Esophagus muscularis mucosa (tissue), 4 donors: ENCODE results near the gene OSBPL9. TPM values are rescaled to one million over a fixed set of nuclear protein-coding genes. Genes with fewer than 3 reads are reported as not detected.

Experiments used
- DNase-seq: peaks from one replicate; pipeline ENCODE4 v3.0.0-alpha.2; 2017; ENCODE audit errors: extremely low spot score
- H3K27ac ChIP-seq, 4 donors: fragments of 200-600 bp; sonication (generic); replicated peaks in 1 of 4; 1 replicate in 3 of 4; 2 replicates in 1 of 4; pipeline ENCODE4 v1.5.1; 2016 to 2019; ENCODE audit warnings: mild to moderate bottlenecking in 1 of 4
- H3K27me3 ChIP-seq, 4 donors: fragments of 200-600 bp; sonication (generic); one replicate each; pipeline versions ENCODE4 v1.5.1 to v1.6.0; 2016 to 2019
- H3K36me3 ChIP-seq, 4 donors: fragments of 200-600 bp; sonication (generic); one replicate each; pipeline ENCODE4 v1.5.1; 2016 to 2019
- H3K4me1 ChIP-seq, 4 donors: fragments of 200-600 bp; sonication (generic); one replicate each; pipeline ENCODE4 v1.5.1; 2016 to 2019
- H3K4me3 ChIP-seq, 4 donors: fragments of 200-600 bp; sonication (generic); 1 replicate in 2 of 4; 2 replicates in 2 of 4; pipeline ENCODE4 v1.5.1; 2016 to 2019; ENCODE audit warnings: mild to moderate bottlenecking in 4 of 4, moderate library complexity in 1 of 4
- H3K9me3 ChIP-seq, 4 donors: fragments of 200-600 bp; sonication (generic); 1 replicate in 3 of 4; 2 replicates in 1 of 4; pipeline ENCODE4 v1.5.1; 2016 to 2019
- EP300 ChIP-seq: sonication (generic); formaldehyde crosslinking; IDR thresholded peaks from one replicate; pipeline ENCODE4 v1.6.1; 2017; ENCODE audit warnings: antibody characterized with exemption
- POLR2A ChIP-seq: fragments of 450-650 bp; IDR thresholded peaks from one replicate; pipeline ENCODE4 v1.6.1; 2017; ENCODE audit warnings: antibody characterized with exemption, moderate library complexity, mild to moderate bottlenecking, low read depth
- POLR2AphosphoS5 ChIP-seq, 2 donors: sonication (generic); formaldehyde crosslinking; IDR thresholded peaks; one replicate each; pipeline ENCODE4 v1.6.1; 2017; ENCODE audit warnings: antibody characterized with exemption in 2 of 2
- WGBS: methylation state at CpG from one replicate; pipeline ENCODE4 v1.1.5; 2018; 5-methylcytosine and 5-hydroxymethylcytosine counted together
- intact Hi-C: fragments of 100-400 bp; cut with DNase I; formaldehyde crosslinking; loops from one replicate; pipeline ENCODE4 v1.15.1; 2023
- total RNA-seq, 4 donors: library from RNA; depleted of rRNA; stranded (reverse); fragments of >200 nt; gene quantifications; one replicate each; pipeline versions ENCODE4 v1.1.0 to v1.2.1, GENCODE V29; 2016
- TF ChIP-seq, protein P1 (sequence below), 3 experiments: fragments of 200-600 bp in 2 of 3; fragments of 450-650 bp in 1 of 3; sonication (generic) in 2 of 3; IDR thresholded peaks; one replicate each; pipeline ENCODE4 v1.5.1; 2017 to 2019; ENCODE audit warnings: antibody characterized with exemption in 3 of 3, mild to moderate bottlenecking in 2 of 3, moderate library complexity in 1 of 3

OSBPL9 gene
- total RNA-seq, 4 donors from 2014 or later = 66.8 to 84.5 (median 75.9) TPM

GRCh38 chr1:51570063-51570710 is 46.7 kb upstream of the OSBPL9 start:
- Histone ChIP-seq H3K36me3 (no peaks in the 10 kb centered on the region), H3K4me3 (no peak overlapping the region), H3K4me1 (peaks cover 5 to 13% (median 6%) of the 10 kb centered on the region in 4 donors), H3K9me3 (no peaks in the 10 kb centered on the region), H3K27me3 (no peaks in the 10 kb centered on the region), H3K27ac (no peak overlapping the region)
- intact Hi-C loops = no loop called here
- DNase-seq = no peak
- TF ChIP-seq POLR2A (no peak), EP300 (no peak), POLR2AphosphoS5 (IDR thresholded peaks at IDR 0.05) (no peak)
- TF ChIP-seq, protein P1, sequence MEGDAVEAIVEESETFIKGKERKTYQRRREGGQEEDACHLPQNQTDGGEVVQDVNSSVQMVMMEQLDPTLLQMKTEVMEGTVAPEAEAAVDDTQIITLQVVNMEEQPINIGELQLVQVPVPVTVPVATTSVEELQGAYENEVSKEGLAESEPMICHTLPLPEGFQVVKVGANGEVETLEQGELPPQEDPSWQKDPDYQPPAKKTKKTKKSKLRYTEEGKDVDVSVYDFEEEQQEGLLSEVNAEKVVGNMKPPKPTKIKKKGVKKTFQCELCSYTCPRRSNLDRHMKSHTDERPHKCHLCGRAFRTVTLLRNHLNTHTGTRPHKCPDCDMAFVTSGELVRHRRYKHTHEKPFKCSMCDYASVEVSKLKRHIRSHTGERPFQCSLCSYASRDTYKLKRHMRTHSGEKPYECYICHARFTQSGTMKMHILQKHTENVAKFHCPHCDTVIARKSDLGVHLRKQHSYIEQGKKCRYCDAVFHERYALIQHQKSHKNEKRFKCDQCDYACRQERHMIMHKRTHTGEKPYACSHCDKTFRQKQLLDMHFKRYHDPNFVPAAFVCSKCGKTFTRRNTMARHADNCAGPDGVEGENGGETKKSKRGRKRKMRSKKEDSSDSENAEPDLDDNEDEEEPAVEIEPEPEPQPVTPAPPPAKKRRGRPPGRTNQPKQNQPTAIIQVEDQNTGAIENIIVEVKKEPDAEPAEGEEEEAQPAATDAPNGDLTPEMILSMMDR (IDR thresholded peaks at IDR 0.05) = no peak
- WGBS = 88% methylated on average over 4 of the region's 4 CpGs

DNA sequence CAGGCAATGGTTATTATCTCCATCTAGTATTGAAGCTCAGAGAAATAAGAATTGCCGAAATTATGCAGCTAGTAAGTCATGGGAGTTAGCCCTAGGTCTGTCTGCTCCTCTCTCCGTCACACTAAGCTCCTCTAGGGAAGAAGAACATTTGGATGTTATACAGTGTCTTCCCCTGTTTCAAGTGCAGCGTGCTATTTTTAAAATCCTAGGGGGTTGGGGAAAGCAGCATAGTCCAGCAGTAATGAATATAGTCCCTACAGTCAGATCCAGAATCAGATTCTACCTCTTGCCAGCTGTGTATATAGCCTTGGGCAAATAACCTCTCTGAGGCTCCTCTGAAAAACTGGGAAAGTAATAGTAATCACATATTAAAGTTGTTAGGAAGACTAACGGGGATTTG is 44.5 kb upstream of the OSBPL9 start:
- Histone ChIP-seq H3K36me3 (no peaks in the 10 kb centered on the region), H3K27ac (no peak overlapping the region), H3K27me3 (no peaks in the 10 kb centered on the region), H3K4me1 (peaks cover 5 to 13% (median 6%) of the 10 kb centered on the region in 4 donors), H3K4me3 (no peak overlapping the region), H3K9me3 (no peaks in the 10 kb centered on the region)
- DNase-seq = no peak
- intact Hi-C loops = no loop called here
- TF ChIP-seq, protein P1 (IDR thresholded peaks at IDR 0.05) = no peak
- no peak for TF ChIP-seq POLR2AphosphoS5 (IDR thresholded peaks at IDR 0.05)
- TF ChIP-seq POLR2A = no peak
- TF ChIP-seq EP300 = no peak
- 83% methylated on average over 4 of the region's 4 CpGs for WGBS

GRCh38 chr1:51574796-51575195 is 42.1 kb upstream of the OSBPL9 start:
- Histone ChIP-seq H3K27me3 (no peaks in the 10 kb centered on the region), H3K9me3 (no peaks in the 10 kb centered on the region), H3K4me1 (peaks cover 0 to 2% (median under 1%) of the 10 kb centered on the region in 4 donors), H3K36me3 (no peaks in the 10 kb centered on the region), H3K4me3 (no peak overlapping the region), H3K27ac (no peak overlapping the region)
- TF ChIP-seq POLR2AphosphoS5 (IDR thresholded peaks at IDR 0.05) (no peak), POLR2A (no peak), EP300 (no peak)
- TF ChIP-seq, protein P1 (IDR thresholded peaks at IDR 0.05) = no peak
- intact Hi-C loops = no loop called here
- no peak for DNase-seq

DNA sequence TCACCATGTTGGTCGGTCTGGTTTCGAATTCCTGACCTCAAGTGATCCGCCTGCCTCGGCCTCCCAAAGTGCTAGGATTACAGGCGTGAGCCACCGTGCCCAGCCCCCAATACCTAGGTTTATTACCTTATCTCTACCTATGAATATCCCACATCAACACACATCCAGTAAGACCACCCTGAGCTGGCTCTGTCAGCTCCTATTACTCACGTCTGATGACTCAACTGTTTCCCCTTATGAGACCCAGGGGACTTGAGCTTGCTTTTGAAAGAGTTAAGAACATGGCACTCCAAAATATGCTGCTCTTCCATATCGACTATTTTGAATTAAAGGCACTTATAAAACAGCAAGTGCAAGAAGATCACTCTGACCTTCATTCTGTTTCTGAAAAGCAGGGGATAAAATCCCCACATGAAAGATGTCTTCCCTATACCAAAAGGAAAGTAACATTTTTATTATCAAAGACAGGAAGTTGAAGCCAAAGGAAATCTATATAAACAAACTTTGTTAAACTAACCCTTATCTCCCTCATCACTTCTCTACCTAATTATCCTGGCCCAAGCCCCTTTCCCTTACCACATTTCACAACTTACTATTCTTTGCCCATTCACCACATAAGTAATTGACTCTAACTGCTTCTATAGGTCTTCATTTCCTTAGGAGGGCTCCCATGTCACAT is 41.3 kb upstream of the OSBPL9 start:
- H3K4me1 ChIP-seq = no peaks in the 10 kb centered on the region
- H3K27me3 ChIP-seq = no peaks in the 10 kb centered on the region
- TF ChIP-seq POLR2AphosphoS5 (IDR thresholded peaks at IDR 0.05) (no peak), EP300 (no peak), POLR2A (no peak)
- TF ChIP-seq, protein P1 (IDR thresholded peaks at IDR 0.05) = no peak
- WGBS = 85% methylated on average over 8 of the region's 8 CpGs
- no peak overlapping the region for H3K27ac ChIP-seq
- H3K9me3 ChIP-seq = no peaks in the 10 kb centered on the region
- no peak overlapping the region for H3K4me3 ChIP-seq
- intact Hi-C loops = no loop called here
- no peaks in the 10 kb centered on the region for H3K36me3 ChIP-seq
- no peak for DNase-seq
